Limb (tissue), 2 donors: ENCODE data around the gene GEMIN4.
A peak's percentile ranks its signal among the peaks of the same experiment; 100 is the strongest.
"Not testable (repeated sequence)": the region's sequence is repeated elsewhere in the genome, so short reads cannot be mapped to it uniquely, and the experiment has no call there.

Experiments
- DNase-seq, 2 donors: peaks; one replicate each; pipeline ENCODE4 v3.0.0-alpha.2; 2016; ENCODE audit errors: extremely low spot score in 2 of 2

Gene GEMIN4

DNA sequence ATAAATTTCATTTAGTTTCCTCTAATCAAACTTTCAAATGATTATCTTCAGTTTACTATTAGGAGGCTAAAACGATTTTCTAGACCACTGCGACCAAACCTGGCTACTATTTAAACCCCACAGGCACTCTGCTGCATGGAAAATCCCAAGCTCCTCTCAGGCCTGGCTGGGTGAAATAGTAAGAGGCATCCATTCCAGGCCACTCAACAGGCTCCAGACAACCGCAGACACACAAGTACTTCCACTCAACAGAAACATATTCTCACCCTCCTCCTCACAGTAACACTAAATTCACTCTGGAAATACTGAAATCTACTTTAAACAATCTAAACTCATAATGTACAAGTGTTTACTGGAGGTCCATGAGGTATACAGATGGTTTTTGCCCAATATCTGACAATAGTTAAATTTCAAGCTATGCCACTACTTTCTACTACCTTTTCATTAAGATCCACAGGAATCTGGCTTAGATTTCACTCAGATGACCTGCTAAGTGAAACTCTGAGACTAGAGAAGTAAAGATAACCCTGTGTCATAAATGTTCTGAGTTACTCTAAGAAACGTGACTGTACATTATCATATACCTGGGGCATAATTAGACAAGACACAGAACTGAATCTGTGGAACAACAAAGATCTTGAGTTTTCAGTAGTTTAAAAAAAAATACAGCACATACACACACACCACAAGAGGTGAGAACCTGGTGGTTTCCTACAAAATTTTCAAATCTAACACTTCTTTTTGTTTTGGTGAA lies 47.8 kb downstream of the GEMIN4 start:
- no peak for DNase-seq

DNA sequence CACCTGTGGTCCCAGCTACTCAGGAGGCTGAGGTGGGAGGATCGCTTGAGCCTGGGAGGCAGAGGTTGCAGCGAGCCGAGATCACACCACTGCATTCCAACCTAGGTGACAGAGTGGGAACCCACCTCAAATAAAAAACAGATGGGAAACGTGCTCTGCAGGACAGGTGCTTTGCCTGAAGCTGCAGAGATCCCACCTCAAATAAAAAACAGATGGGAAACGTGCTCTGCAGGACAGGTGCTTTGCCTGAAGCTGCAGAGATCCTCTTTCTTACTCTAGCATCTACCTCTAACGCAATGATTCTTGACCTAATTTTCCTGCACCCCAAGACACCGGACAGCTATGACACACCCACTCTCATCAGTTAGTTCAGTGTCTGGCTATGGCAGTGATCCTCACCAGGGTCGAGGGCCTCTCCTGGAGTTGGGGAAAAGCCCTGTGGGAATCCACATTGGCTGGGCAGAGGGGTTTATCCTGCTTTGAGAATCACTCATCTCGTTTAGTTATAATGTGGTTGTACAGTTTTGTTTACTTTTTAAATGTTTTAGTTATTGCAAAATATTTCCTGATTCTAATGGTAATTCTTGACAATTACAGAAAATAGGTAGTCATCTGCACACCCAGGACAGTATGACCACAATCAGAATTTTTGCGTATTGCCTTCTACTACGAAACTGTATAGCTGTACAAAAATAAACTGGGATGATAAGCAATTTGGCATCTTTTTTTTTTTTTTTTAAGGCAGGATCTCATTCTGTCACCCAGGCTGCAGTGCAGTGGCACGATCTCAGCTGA lies 48.8 kb downstream of the GEMIN4 start:
- DNase-seq = no peak

DNA sequence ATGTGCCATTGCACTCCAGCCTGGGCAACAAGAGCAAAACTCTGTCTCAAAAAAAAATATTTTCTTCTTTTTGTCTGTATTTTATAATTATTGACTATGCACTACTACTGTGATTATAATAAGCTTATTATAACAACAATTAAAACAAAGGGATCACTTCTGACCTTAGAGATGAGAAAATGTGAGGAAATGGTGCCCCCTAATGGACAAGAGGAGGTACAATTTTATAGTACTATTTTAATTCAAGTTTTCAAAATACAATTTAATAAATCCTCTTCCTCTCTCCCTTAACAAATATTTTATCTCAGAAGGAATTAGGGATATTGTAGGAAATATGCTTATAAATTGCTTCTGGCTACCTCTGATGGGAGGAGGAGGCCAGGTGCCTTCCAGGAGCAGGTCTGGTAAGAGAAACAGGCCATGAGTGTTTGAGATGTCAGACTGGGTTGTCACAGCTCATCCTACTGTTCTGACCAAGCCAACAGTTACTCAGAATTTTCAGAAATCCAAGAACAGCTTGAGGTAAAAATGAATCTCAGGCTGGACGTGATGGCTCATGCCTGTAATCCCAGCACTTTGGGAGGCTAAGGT lies 51.5 kb downstream of the GEMIN4 start:
- DNase-seq = peak in 1 of 2 donors; percentile 58

- no peak for DNase-seq
These were observed 52.7 kb downstream of the GEMIN4 start for GRCh38 chr17:699345-699744.

DNA sequence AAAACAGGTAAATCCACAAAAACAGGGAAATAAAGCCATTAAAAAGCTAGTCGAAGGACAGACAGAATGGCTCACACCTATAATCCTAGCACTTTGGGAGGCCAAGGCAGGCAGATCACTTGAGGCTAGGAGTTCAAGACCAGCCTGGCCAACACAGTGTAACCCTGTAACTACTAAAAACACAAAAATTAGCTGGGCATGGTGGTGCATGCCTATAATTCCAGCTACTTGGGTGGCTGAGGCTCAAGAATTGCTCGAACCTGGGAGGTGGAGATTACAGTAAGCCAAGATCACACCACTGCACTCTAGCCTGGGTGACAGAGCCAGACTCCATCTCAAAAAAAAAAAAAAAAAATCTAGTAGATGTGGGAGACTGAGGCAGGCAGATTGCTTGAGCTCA lies 54.0 kb downstream of the GEMIN4 start:
- DNase-seq = not testable (repeated sequence)

DNA sequence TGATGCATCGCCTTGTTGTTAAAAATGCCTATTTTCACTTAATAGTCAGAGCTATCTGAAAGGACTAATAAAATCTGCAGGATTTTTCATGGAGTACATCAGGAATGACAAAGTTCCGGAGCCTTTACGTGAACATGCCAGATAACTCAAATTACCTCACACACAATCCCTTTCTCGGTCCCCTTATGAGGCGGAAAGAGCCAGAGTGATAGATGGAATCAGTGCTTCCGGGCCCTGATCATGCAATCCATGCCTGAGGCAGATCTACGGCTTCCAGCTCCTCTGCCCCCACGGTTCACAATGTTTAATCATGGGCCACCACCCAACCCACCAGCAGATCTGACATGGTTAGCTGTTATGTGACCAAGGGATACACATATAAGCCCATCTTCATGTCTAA lies 54.4 kb downstream of the GEMIN4 start:
- no peak for DNase-seq

- no peak for DNase-seq
These were observed 55.7 kb downstream of the GEMIN4 start for GRCh38 chr17:696369-696768.
